MCF 10A (cell line): ENCODE results near the gene PPFIBP2. TPM values are rescaled to one million over a fixed set of nuclear protein-coding genes. Genes with fewer than 3 reads are reported as not detected.

Experiments used
- BruUV-seq: library from RNA; stranded (reverse); fragments of 400-500 nt; replicated peaks from 2 replicates; lab custom pipeline; 2021; lab: Mats Ljungman, UMichigan
- CTCF ChIA-PET: fragments of 300-600 bp; sonication (Branson Sonifier 250); formaldehyde crosslinking; extraction: SDS; loops from one replicate; lab custom pipeline; 2021; ENCODE audit warnings: antibody characterized with exemption, inconsistent platforms; lab: Yijun Ruan, JAX
- POLR2A ChIA-PET: fragments of 300-600, 350-650 bp; sonication (Branson Sonifier 250); formaldehyde crosslinking; extraction: SDS; loops from one replicate; lab custom pipeline; 2020; ENCODE audit warnings: antibody characterized with exemption, inconsistent platforms; lab: Yijun Ruan, JAX
- DNase-seq: peaks from one replicate; pipeline ENCODE4 v3.0.0-alpha.2; 2018; ENCODE audit not compliant: unreplicated experiment
- H3K27ac Mint-ChIP-seq: one replicate; pipeline ENCODE4 v1.8.0; 2022; ENCODE audit warnings: mild to moderate bottlenecking, low read depth, mixed read lengths; ENCODE audit not compliant: unreplicated experiment
- H3K27me3 Mint-ChIP-seq: one replicate; pipeline ENCODE4 v1.8.0; 2022; ENCODE audit warnings: mixed read lengths; ENCODE audit not compliant: insufficient read depth, unreplicated experiment
- H3K36me3 Mint-ChIP-seq: one replicate; pipeline ENCODE4 v1.8.0; 2022; ENCODE audit warnings: mild to moderate bottlenecking, moderate library complexity, mixed read lengths; ENCODE audit not compliant: insufficient read depth, unreplicated experiment
- H3K4me1 Mint-ChIP-seq: one replicate; pipeline ENCODE4 v1.8.0; 2022; ENCODE audit warnings: mixed read lengths; ENCODE audit not compliant: insufficient read depth, unreplicated experiment
- H3K4me3 Mint-ChIP-seq: one replicate; pipeline ENCODE4 v1.8.0; 2022; ENCODE audit warnings: mild to moderate bottlenecking, moderate library complexity, mixed read lengths; ENCODE audit not compliant: unreplicated experiment
- H3K9me3 Mint-ChIP-seq: one replicate; pipeline ENCODE4 v1.8.0; 2022; ENCODE audit warnings: mixed read lengths; ENCODE audit not compliant: unreplicated experiment
- intact Hi-C: fragments of 100-400 bp; cut with micrococcal nuclease; formaldehyde crosslinking; loops from 2 replicates; pipeline ENCODE4 v1.14.1; 2022
- total RNA-seq: library from RNA; stranded (reverse); gene quantifications from 2 replicates; pipeline ENCODE4 v1.2.3, GENCODE V29; 2022
- TF ChIP-seq, protein P1 (sequence below): fragments of 200-600 bp; IDR thresholded peaks from one replicate; pipeline ENCODE4 v1.8.0; 2022; ENCODE audit warnings: antibody characterized with exemption, mild to moderate bottlenecking; ENCODE audit not compliant: unreplicated experiment

Gene PPFIBP2
- total RNA-seq, 1 experiment from 2014 or later = 3.5 TPM

DNA sequence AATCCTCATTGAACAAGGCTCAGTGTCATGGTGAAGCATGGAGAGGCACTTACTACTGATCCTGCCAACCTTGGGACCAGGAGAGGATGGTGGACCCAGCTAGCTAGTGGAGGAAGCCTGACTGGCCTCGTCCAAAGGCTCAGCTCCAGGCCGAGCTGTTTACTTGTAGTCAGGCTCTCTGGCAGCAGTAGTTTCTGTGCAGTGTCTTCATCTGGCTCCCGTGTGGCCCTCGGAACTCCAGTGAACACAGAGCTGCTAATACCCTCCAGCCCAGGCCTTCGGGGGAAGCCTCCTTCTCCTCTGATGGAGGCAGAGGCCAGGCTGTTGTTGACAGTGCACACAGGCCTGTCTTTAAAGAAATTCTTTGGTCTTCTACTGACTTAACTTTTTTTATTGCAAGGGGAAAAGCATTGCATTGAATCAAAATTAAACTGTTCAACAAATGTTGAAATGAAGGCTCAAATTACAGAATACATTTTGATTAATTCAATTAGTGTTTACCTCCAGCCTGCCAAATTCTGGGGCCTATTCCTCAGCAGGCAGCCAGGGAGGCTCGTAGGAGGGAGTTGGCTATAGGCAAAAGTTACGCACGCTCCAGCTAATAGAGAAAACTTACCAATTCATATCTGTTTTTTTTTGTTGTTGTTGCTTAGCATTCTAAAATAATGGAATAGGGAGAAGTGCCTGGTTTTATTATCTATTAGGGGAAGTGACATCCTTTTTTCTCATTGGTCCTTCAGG, 18.8 kb downstream of the PPFIBP2 start:
- Mint-ChIP-seq H3K27me3 (peaks cover 13% of the 10 kb centered on the region), H3K4me3 (no peak overlapping the region)
- CTCF ChIA-PET = interaction anchor here (0.5 to 1.3 kb wide), 3 partner anchors 90 to 1660 kb away, joined by 4 read pairs; no protein-coding TSS in a partner anchor

DNA sequence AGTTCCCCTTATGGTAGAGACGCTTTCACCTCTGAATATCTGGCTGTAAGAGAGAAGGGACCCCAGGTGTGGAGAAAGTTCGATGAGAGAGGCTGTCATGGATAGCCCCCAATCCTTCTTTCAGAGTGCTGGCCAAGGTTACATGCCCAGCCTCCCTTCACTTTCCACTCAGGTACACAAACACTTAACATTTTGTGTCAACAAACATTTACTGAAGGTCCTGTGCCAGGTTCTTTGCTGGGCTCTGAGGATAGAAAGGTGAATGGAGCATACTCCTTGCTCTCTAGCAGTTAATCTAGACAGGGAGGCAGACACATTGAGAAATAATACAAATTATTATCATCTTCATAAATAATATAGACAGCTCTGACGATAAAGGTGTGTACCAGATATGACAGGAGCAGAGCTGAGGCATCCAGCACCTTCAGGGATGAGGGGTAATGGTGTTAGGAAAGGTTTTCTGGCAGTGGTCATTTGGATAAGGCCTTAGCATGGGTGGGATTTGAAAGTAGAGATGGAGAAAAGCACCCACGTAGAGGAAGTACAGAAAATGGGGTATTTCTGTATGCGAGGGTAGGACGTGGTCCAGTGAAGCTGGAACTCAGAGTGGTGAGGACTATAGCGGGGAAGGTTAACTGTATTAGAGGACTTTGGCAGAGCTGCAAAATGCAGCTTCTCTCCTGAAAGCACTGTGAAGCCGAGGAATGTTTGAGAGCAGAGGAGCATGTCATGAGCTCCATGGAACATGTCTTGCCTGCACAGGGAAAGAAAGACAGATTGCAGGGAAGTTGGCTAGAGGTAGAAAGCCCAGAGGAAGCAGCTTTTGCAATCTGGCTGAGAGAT, 19.6 kb downstream of the PPFIBP2 start:
- CTCF ChIA-PET = interaction anchor here (0.5 to 1.5 kb wide), 5 partner anchors 8 to 1193 kb away, joined by 3 to 4 read pairs (median 3); partner anchors contain the start of gene PPFIBP2
- Mint-ChIP-seq H3K36me3 (peaks cover 5% of the 10 kb centered on the region), H3K27me3 (peaks cover 13% of the 10 kb centered on the region), H3K4me3 (no peak overlapping the region), H3K27ac (no peak overlapping the region), H3K4me1 (peaks cover 6% of the 10 kb centered on the region), H3K9me3 (no peaks in the 10 kb centered on the region)
- TF ChIP-seq, protein P1, sequence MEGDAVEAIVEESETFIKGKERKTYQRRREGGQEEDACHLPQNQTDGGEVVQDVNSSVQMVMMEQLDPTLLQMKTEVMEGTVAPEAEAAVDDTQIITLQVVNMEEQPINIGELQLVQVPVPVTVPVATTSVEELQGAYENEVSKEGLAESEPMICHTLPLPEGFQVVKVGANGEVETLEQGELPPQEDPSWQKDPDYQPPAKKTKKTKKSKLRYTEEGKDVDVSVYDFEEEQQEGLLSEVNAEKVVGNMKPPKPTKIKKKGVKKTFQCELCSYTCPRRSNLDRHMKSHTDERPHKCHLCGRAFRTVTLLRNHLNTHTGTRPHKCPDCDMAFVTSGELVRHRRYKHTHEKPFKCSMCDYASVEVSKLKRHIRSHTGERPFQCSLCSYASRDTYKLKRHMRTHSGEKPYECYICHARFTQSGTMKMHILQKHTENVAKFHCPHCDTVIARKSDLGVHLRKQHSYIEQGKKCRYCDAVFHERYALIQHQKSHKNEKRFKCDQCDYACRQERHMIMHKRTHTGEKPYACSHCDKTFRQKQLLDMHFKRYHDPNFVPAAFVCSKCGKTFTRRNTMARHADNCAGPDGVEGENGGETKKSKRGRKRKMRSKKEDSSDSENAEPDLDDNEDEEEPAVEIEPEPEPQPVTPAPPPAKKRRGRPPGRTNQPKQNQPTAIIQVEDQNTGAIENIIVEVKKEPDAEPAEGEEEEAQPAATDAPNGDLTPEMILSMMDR = no peak
- DNase-seq = no peak
- BruUV-seq = no TSS peak
- POLR2A ChIA-PET = no interaction called here
- intact Hi-C loops = no loop called here

More for the DNA sequence above, 18.8 kb downstream of the PPFIBP2 start:
- POLR2A ChIA-PET = no interaction called here
- peaks cover 5% of the 10 kb centered on the region for H3K36me3 Mint-ChIP-seq
- H3K27ac Mint-ChIP-seq = no peak overlapping the region
- intact Hi-C loops = no loop called here
- H3K9me3 Mint-ChIP-seq = no peaks in the 10 kb centered on the region
- peaks cover under 1% of the 10 kb centered on the region for H3K4me1 Mint-ChIP-seq
- no peak for DNase-seq
- TF ChIP-seq, protein P1 = no peak
- no TSS peak for BruUV-seq

DNA sequence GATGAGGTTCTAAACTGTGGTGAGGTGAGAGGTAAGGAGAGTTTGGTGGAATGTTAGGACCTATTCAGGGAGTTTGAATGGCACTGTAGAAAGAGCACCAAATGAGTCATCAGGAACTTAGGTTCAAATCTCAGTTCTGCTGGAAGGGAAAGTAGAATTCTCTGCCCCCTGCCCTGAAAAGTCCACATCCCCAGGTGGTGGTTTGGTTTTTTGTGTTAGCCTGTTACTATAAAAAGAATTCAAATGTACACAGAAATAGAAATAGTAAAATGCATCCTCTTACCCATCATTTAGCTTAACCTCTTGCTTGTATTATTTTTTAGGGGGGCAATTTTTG, 20.2 kb downstream of the PPFIBP2 start:
- H3K27me3 Mint-ChIP-seq = peaks cover 13% of the 10 kb centered on the region
- no TSS peak for BruUV-seq
- H3K36me3 Mint-ChIP-seq = peaks cover 5% of the 10 kb centered on the region
- no peak for DNase-seq
- CTCF ChIA-PET = interaction anchor here (0.5 to 1.5 kb wide), 5 partner anchors 9 to 1477 kb away, joined by 3 to 4 read pairs (median 3); partner anchors contain the start of gene PPFIBP2
- H3K4me3 Mint-ChIP-seq = no peak overlapping the region
- POLR2A ChIA-PET = no interaction called here
- intact Hi-C loops = no loop called here
- H3K9me3 Mint-ChIP-seq = no peaks in the 10 kb centered on the region
- peaks cover 6% of the 10 kb centered on the region for H3K4me1 Mint-ChIP-seq
- TF ChIP-seq, protein P1 = no peak
- H3K27ac Mint-ChIP-seq = no peak overlapping the region

DNA sequence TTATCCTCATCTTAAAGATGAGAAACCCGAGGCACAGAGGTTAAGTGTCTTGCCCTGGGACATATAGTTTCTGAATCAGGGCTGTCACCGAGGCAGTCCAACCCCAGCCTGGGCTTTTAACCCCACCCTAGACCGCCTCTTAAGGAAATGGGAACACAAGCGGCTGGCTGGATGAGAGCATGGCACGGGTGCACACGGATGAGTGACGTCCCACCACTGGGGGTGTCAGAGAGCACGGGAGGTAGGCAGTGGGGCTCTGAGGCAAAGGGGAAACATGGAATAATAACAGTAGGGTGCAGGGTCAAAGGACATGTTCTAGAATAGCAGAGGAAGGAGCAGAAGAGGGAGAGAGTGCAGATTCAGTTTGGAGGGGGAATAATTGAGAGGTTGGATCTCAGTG, 22.3 kb downstream of the PPFIBP2 start:
- no TSS peak for BruUV-seq
- ChIA-PET POLR2A (no interaction called here), CTCF (no interaction called here)
- Mint-ChIP-seq H3K36me3 (peaks cover under 1% of the 10 kb centered on the region), H3K27ac (no peak overlapping the region), H3K27me3 (peaks cover 13% of the 10 kb centered on the region), H3K9me3 (no peaks in the 10 kb centered on the region), H3K4me3 (no peak overlapping the region), H3K4me1 (peaks cover 6% of the 10 kb centered on the region)
- intact Hi-C loops = no loop called here
- TF ChIP-seq, protein P1 = no peak
- DNase-seq = no peak
